ENCODE results near the gene FRS2.

DNA sequence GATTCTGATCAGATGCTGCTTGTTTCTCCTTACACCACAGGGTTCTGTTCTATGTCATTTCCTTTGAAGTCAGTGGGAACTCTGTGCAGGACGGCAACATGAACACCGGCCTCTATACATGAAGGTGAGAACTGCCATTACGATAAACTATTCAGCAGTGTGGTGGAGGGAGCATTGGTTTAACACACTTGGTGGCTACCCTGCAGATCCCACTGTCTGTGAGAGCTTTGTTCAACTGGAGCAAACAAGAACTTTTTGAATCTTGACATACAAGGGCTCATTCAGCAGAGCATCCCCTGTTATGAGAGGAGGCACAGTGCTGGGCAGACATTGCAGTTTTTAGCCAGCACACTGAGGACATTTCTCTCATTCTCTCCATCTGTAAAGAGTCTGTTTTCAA lies 10.7 kb upstream of the FRS2 start:
- TF ChIP-seq, protein P1, sequence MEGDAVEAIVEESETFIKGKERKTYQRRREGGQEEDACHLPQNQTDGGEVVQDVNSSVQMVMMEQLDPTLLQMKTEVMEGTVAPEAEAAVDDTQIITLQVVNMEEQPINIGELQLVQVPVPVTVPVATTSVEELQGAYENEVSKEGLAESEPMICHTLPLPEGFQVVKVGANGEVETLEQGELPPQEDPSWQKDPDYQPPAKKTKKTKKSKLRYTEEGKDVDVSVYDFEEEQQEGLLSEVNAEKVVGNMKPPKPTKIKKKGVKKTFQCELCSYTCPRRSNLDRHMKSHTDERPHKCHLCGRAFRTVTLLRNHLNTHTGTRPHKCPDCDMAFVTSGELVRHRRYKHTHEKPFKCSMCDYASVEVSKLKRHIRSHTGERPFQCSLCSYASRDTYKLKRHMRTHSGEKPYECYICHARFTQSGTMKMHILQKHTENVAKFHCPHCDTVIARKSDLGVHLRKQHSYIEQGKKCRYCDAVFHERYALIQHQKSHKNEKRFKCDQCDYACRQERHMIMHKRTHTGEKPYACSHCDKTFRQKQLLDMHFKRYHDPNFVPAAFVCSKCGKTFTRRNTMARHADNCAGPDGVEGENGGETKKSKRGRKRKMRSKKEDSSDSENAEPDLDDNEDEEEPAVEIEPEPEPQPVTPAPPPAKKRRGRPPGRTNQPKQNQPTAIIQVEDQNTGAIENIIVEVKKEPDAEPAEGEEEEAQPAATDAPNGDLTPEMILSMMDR (IDR thresholded peaks at IDR 0.05; ENCODE audit: low read depth, low read length): no peak
- TF ChIP-seq EZH2phosphoT487 (IDR thresholded peaks at IDR 0.05; ENCODE audit: low read depth): no peak
